Astrocyte (in vitro differentiated cells and primary cell): Measurements from ENCODE around the gene ZNF346.

Experiments used
- CTCF ChIP-seq: IDR thresholded peaks from 2 replicates; pipeline ENCODE4 v1.5.1; 2011; ENCODE audit warnings: low read depth, mild to moderate bottlenecking, inconsistent platforms, low read length, moderate library complexity; ENCODE audit not compliant: insufficient read depth
- EZH2 ChIP-seq: IDR thresholded peaks from 2 replicates; pipeline ENCODE4 v1.6.1; 2012; ENCODE audit warnings: mild to moderate bottlenecking, low read length, inconsistent platforms; ENCODE audit not compliant: insufficient read depth

GRCh38 chr5:176986280-176986679 is 36.2 kb upstream of the ZNF346 start:
- no peak for TF ChIP-seq CTCF
- no peak for TF ChIP-seq EZH2
